NCI-H146 (cell line): ENCODE results near the gene COL13A1.

ENCODE experiments used
- DNase-seq: peaks from one replicate; lab custom pipeline; 2025; lab: John Stamatoyannopoulos, UW

COL13A1 gene

GRCh38 chr10:69801434-69802315, at the start of gene COL13A1:
Gene COL13A1 (plus strand): TSS chr10:69801906. CDS start chr10:69802424, 518 bp downstream.
- DNase-seq = peak; percentile 21

GRCh38 chr10:69752479-69752878, 49.2 kb upstream of the COL13A1 start:
- no peak for DNase-seq

GRCh38 chr10:69756279-69756678, 45.4 kb upstream of the COL13A1 start:
- DNase-seq = no peak

- no peak for DNase-seq
These were observed 44.5 kb upstream of the COL13A1 start for GRCh38 chr10:69757206-69757552.

DNA sequence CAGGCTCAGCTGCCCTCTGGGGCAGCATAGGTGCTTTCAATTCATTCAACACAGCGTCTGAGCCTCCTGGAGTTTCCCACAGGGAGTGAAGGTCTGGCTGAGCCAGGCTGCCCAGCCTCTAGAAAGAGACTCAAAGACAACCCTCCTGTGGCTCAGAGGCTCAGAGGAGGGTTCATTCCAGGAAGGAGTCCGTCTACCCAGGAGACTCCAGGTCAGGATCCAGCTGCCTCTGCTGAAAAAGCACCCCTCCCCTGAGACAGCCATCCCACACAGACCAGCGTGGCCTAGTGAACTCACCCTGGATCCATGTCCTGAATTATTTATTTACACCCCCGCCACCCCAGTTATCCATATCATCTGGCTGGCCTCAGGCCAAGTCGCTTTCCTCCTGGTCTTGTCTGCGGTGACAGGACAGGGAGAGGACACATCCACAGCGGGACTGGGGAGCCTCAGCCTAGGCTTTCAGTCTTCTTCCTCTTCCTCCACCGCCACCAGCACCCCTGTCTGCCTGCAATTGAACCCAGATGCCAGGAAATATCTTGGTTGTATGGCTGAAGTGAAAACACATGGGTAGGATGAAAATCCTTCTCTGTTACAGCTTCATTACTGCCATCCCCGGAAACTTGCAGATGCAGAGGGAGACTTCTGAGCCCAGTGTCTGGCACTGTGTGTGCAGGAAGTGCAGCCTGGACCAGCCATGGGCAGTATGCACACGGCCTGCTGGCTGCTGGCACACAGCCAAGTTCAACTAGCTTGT, 44.0 kb upstream of the COL13A1 start:
- DNase-seq = peak; percentile 39

GRCh38 chr10:69758310-69758728, 43.4 kb upstream of the COL13A1 start:
- no peak for DNase-seq

DNA sequence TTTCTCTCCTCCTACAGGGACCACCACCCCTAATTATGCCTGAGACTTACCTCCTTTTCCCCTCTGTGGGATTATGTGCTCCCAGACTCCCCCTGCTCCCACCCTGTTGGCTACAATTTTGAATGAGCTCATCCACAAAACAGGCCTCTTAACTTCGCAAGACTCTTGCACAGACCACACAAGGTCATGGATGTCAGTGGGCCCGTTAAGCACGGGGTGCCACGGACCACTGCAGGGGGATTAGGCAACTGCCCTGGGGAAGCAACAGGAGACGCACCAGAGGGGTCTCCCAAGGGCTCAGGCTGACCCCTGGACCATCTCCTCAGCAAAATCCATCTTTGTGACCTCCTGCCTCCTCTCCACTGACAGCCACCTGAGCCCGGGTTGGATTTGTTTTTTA, 42.1 kb upstream of the COL13A1 start:
- DNase-seq = no peak

- DNase-seq = no peak
These were observed 41.6 kb upstream of the COL13A1 start for GRCh38 chr10:69760072-69760471.

DNA sequence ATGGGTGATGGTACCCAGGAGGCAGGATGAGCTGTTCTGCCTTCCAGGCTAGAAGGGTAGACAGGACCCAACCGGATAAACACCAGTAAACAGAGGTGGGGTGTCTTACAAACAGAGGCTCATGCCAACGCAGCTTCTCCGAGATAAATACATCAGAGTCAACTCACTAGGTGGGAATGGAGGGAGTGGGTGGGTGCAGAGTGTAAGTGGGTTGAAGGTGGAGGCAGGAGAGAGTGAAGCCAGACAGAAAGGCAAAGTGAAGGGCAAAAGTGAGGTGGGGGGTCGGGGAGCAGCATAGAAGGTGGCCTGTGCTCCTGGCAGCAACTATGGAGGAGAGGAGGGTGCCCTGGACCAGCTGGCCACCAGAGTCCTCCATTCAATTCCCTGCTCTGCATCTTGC, 40.4 kb upstream of the COL13A1 start:
- DNase-seq = no peak

DNA sequence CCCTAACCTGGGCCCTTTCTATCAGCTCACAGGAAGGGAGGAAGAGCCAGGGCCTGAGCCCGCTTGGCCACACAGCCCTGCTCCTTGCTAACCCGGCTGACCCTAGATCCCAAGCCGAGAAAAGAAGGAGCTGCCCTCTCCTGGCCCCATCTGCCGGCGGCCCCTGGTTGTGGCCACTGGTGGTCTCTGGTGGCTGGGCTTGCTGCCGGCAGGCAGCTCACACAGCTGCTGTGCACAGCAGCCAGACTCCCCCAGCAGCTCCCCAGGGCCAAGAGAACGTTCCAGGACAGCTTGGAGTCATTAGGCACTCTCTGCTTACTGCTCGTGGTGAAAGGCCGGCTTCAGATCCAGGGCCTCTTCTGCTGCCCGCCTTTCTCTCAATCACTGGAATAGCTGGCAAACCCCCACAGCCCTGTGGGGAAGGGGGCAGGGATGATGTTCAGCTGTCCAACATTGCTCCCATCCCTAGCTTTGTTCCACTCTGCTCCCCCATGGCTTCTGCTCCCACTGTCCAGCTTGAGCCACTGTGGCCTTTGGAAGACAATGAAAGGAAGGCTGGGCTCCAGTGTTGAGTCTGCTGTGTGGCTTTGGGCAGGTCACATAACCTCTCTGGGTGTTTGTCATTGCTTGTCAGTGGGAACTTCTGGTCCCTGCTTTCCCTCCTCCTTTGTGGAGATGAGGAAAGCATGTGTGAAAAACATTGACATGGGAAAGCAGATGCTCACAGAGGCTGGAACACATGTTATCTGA, 35.4 kb upstream of the COL13A1 start:
- no peak for DNase-seq

DNA sequence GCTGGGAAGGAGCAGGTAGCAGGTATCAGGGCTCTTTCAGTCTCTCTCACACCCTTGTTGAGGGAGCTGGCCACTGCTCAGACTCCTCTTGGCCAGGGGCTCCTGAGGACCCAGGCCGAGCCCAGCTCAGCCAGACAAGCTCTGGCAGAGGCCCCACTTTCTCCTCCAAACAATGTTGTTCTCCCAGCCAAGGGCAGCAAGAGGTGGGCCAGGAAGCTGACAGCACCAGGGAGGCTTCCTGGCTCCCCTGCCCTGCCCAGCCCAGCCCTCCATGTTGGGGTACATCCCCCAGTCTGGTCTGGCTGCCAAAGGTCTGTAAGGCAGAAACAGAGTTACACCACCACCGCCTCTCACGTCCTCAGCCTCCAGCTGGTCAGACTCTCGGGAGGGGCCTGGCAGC, 33.9 kb upstream of the COL13A1 start:
- DNase-seq = no peak

DNA sequence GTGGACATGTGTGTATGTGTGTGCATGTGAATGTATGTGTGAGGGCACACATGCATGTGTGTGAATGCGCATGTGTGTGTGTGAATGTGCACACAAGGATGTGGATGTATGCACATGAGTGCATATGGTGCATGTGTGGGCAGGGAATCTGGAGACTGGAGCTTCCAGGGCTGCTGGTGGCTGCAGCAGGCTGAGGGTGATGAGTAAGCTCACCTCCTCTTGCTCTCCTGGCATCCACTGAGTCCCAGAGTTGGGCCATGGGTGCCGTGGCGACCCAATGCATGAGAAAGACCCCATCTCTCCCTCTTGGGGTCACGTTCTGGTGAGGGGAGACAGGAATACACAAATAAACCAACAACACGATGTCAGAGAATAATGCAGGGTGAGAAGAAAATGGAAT, 33.3 kb upstream of the COL13A1 start:
- no peak for DNase-seq

- DNase-seq = no peak
These were observed 32.2 kb upstream of the COL13A1 start for GRCh38 chr10:69769395-69769992.

DNA sequence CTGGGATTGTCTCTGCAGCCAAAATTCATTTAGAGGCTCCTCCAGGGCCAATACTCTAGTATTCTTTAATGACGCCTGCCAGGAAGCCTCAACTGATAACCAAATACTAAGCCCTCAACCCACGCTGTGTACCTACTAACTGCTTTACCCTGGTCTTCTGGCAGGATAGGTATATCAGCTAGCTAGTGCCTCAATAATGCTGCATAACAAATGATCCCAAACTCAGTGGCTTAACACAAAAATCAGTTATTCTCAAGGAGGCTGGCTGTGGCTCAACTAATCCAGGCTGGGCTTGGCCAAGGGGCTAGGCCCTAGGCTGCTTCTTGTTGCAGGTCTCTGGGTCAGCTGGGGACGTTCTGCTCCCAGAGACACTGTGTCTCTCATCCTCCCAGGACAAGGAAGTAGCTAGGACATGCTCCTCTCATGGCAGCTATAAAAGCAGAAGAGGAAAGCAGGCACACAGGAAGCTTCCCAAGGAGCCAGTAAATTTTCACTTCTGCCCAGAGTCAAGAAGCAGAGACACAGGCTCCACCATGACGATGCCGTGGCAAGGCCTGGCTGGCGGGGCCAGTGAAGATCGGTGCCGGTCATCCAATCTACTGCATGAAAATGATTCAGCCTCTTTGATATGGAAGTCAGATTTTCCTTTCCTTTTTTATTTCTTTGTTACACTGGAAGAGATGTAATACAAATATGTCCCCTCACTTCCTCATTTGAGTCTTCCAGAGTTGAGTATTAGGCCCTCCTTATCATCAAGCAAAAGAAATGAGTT, 28.6 kb upstream of the COL13A1 start:
- DNase-seq = no peak

GRCh38 chr10:69774596-69774995, 27.1 kb upstream of the COL13A1 start:
- no peak for DNase-seq

GRCh38 chr10:69780077-69780476, 21.6 kb upstream of the COL13A1 start:
- no peak for DNase-seq

DNA sequence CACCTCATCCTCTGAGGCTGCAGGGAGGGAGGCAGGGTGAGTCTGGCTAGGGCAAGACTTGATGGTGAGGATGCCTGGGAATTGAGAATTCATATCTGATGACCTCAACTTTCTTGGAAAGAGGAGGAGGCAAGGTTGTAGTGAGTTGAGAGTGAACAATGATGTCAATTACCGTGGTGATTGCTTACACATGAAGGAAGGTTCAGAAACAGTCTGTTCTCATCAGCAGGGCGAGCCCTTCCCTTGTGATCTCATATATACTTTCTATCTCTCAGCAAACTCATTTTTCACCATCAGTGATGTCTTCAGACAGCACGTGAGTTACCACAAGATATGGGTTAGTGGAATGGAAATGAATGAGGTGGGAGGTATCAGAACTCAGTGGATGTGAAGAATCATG, 20.1 kb upstream of the COL13A1 start:
- DNase-seq = no peak

GRCh38 chr10:69783515-69783914, 18.2 kb upstream of the COL13A1 start:
- DNase-seq = no peak

GRCh38 chr10:69786791-69787190, 14.9 kb upstream of the COL13A1 start:
- DNase-seq = no peak

GRCh38 chr10:69787681-69788080, 14.0 kb upstream of the COL13A1 start:
- DNase-seq = peak; percentile 7

GRCh38 chr10:69789164-69789576, 12.5 kb upstream of the COL13A1 start:
- no peak for DNase-seq
